Lower leg skin (tissue), 3 donors: Measurements from ENCODE around the gene NDST1.

ENCODE experiments used
- POLR2A ChIP-seq, 2 donors: fragments of 450-650 bp; IDR thresholded peaks; one replicate each; pipeline ENCODE4 v1.6.1; 2016 to 2017; ENCODE audit warnings: antibody characterized with exemption in 2 of 2, mild to moderate bottlenecking in 1 of 2, moderate library complexity in 1 of 2
- TF ChIP-seq, protein P1 (sequence below), 3 donors: fragments of 450-650 bp; IDR thresholded peaks; one replicate each; pipeline ENCODE4 v1.5.1; 2016; ENCODE audit warnings: antibody characterized with exemption in 3 of 3, mild to moderate bottlenecking in 3 of 3, moderate library complexity in 2 of 3

DNA sequence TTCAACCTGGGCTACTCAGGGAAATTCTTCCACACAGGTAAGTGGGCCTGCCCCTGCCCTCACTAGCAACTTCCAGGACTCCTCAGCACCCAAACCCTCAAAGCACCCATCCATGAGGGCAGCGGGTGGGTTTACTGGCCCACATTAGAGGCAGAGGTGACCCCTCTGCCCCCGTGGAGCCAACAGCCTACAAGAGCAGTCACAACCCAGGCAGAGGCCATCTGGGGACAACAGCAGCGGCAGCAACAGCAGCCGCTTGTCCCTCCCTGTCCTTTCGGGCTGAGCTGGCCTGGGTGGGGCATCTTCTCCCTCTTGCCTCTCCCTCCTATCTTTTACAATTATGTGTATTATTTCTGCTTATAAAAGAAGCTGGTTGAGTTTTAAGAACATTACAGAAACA, 25.1 kb downstream of the NDST1 start:
- TF ChIP-seq, protein P1, sequence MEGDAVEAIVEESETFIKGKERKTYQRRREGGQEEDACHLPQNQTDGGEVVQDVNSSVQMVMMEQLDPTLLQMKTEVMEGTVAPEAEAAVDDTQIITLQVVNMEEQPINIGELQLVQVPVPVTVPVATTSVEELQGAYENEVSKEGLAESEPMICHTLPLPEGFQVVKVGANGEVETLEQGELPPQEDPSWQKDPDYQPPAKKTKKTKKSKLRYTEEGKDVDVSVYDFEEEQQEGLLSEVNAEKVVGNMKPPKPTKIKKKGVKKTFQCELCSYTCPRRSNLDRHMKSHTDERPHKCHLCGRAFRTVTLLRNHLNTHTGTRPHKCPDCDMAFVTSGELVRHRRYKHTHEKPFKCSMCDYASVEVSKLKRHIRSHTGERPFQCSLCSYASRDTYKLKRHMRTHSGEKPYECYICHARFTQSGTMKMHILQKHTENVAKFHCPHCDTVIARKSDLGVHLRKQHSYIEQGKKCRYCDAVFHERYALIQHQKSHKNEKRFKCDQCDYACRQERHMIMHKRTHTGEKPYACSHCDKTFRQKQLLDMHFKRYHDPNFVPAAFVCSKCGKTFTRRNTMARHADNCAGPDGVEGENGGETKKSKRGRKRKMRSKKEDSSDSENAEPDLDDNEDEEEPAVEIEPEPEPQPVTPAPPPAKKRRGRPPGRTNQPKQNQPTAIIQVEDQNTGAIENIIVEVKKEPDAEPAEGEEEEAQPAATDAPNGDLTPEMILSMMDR (IDR thresholded peaks at IDR 0.05), result no peak
- no peak for TF ChIP-seq POLR2A (IDR thresholded peaks at IDR 0.05)
